ENCODE results near the gene CRHR1. TPM values are rescaled to one million over a fixed set of nuclear protein-coding genes. Genes with fewer than 3 reads are reported as not detected.

The CRHR1 gene
- total RNA-seq, 1 experiment from 2014 or later = 0.15 TPM

DNA sequence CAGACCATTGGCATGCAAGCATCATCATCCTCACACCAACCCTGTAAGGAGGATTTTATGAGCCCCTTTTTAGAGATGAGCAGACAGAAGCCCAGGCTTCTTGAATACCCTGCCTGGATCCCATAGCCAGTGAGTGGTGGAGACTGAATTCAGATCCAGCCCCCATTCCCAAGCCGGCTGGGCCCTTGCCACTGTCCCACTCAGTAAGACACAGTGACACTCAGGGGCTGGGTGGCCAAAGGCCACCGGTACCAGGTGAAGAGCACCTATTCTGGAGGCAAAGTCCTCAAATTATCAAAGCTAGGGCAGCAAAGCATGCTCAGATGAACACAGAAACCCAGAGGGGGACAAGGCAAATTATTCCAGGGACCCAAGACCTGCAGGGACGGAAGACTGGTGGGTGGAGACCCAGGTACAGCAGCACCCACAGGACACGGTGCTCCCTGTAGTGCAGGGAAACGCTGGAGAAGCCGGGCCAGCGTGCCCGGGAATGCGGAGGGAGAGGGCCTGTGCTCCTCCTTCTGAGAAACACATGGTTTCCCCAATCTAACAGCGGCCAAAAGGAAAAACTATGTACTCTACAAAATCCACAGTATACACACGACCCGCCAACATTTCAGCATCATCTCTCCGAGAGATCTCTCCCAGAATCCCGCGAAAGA is 33.2 kb upstream of the CRHR1 start:
- no peak for TF ChIP-seq POLR2AphosphoS5 (IDR thresholded peaks at IDR 0.05; ENCODE audit: low read depth, low read length)
- no peaks in the 10 kb centered on the region for H3K36me3 ChIP-seq (ENCODE audit: control insufficient read depth, insufficient read depth, low read length)
- CTCF ChIA-PET = no interaction called here

DNA sequence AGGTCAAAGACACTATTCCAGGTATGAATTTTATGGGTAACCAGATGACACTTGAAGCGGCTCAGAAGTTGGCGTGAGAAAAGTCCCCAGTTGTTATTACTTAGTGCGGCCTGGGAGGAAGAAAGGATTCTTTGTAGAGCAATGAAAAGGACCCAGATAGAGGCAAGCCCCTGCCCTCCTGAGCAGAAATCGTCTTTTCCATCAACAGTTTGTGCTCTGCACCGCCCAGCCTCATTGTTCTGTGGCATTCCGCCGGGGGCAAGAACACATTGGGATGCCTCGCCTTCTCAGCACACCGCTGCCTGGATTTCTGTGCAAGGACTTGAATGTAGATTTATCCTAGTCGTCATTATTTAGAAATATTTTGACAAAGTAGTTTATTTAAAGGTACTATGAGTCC is 32.7 kb upstream of the CRHR1 start:
- in situ Hi-C loops (cut with HindIII; ENCODE audit: low pct_unique_long_range_greater_than_20kb, low sequenced_read_pairs) (no loop called here), intact Hi-C loops (cut with micrococcal nuclease; ENCODE audit: unreplicated experiment) (no loop called here)
- CTCF ChIA-PET = no interaction called here

More for the DNA sequence above, 33.2 kb upstream of the CRHR1 start:
- BruUV-seq (replicated peaks) = no TSS peak
- Histone ChIP-seq H3K4me1 (ENCODE audit: control insufficient read depth, insufficient read depth, low read length) (no peaks in the 10 kb centered on the region), H3K4me3 (ENCODE audit: low read depth in 2 of 2, low read length in 2 of 2) (no peak overlapping the region), H3K27ac (ENCODE audit: low read length) (no peak overlapping the region), H3K27me3 (ENCODE audit: control insufficient read depth, insufficient read depth, low read length) (no peaks in the 10 kb centered on the region), H3K9me3 (ENCODE audit: control insufficient read depth, insufficient read depth, low read depth, low read length) (no peaks in the 10 kb centered on the region)
- ATAC-seq (no peak), DNase-seq (ENCODE audit: low read depth, low spot score) (no peak)
- intact Hi-C loops (cut with micrococcal nuclease; ENCODE audit: unreplicated experiment) = no loop called here
- POLR2A ChIA-PET = no interaction called here
- in situ Hi-C loops (cut with HindIII; ENCODE audit: low pct_unique_long_range_greater_than_20kb, low sequenced_read_pairs) = no loop called here

More for the DNA sequence above, 32.7 kb upstream of the CRHR1 start:
- Histone ChIP-seq H3K9me3 (ENCODE audit: control insufficient read depth, insufficient read depth, low read depth, low read length) (no peaks in the 10 kb centered on the region), H3K36me3 (ENCODE audit: control insufficient read depth, insufficient read depth, low read length) (no peaks in the 10 kb centered on the region), H3K27ac (ENCODE audit: low read length) (no peak overlapping the region), H3K27me3 (ENCODE audit: control insufficient read depth, insufficient read depth, low read length) (no peaks in the 10 kb centered on the region), H3K4me3 (ENCODE audit: low read depth in 2 of 2, low read length in 2 of 2) (no peak overlapping the region), H3K4me1 (ENCODE audit: control insufficient read depth, insufficient read depth, low read length) (no peaks in the 10 kb centered on the region)
- ATAC-seq = no peak
- BruUV-seq (replicated peaks) = no TSS peak
- POLR2A ChIA-PET = no interaction called here
- TF ChIP-seq SIN3A (IDR thresholded peaks at IDR 0.05; ENCODE audit: borderline replicate concordance, insufficient read depth, low read depth, low read length) = no peak
- no peak for TF ChIP-seq REST (IDR thresholded peaks at IDR 0.05; ENCODE audit: insufficient read depth in 1 of 2, low read depth in 2 of 2, low read length in 1 of 2)
- TF ChIP-seq CTCF (IDR thresholded peaks at IDR 0.05) = no peak
- no peak for TF ChIP-seq POLR2AphosphoS5 (IDR thresholded peaks at IDR 0.05; ENCODE audit: low read depth, low read length)
- TF ChIP-seq TCF7L2 (IDR thresholded peaks at IDR 0.05; ENCODE audit: low read depth, low read length) = no peak
- DNase-seq (ENCODE audit: low read depth, low spot score) = no peak

All from Panc1 (cell line).